HEK293 (cell line): ENCODE data around the gene MN1.

ENCODE experiments used
- CTCF ChIA-PET: fragments of 350-600 bp; formaldehyde crosslinking; extraction: SDS; loops from one replicate; lab custom pipeline; 2021; ENCODE audit warnings: antibody characterized with exemption; lab: Yijun Ruan, JAX
- POLR2A ChIA-PET: fragments of 300-600 bp; formaldehyde crosslinking; extraction: SDS; loops from one replicate; lab custom pipeline; 2020; ENCODE audit warnings: antibody characterized with exemption, inconsistent platforms; lab: Yijun Ruan, JAX
- H3K27ac ChIP-seq: fragments of 200-500 bp; sonication (Bioruptor generic); 2 replicates; pipeline ENCODE4 v1.5.1; 2014; ENCODE audit warnings: low read depth, low read length, control low read depth, inconsistent platforms; ENCODE audit errors: extremely low read depth
- H3K36me3 ChIP-seq, 2 experiments: fragments of 200-500 bp in 1 of 2; sonication (Bioruptor generic) in 1 of 2; 1 replicate in 1 of 2; 2 replicates in 1 of 2; pipeline ENCODE4 v1.5.1; 2014 to 2017; ENCODE audit warnings: inconsistent platforms in 2 of 2, low read length in 2 of 2; ENCODE audit not compliant: control insufficient read depth in 2 of 2, insufficient read depth in 1 of 2
- H3K4me1 ChIP-seq: fragments of 200-500 bp; sonication (Bioruptor generic); 2 replicates; pipeline ENCODE4 v1.5.1; 2014; ENCODE audit warnings: mild to moderate bottlenecking, low read length, inconsistent platforms; ENCODE audit not compliant: control insufficient read depth, insufficient read depth
- H3K4me3 ChIP-seq: 2 replicates; pipeline ENCODE4 v1.5.1; 2011; ENCODE audit warnings: low read depth, mild to moderate bottlenecking, control low read depth, low read length, moderate library complexity
- H3K9me3 ChIP-seq: fragments of 200-500 bp; sonication (Bioruptor generic); 2 replicates; pipeline ENCODE4 v1.5.1; 2014; ENCODE audit warnings: low read depth, low read length, inconsistent platforms; ENCODE audit not compliant: control insufficient read depth, insufficient read depth
- EGR2 ChIP-seq: fragments of 450-650 bp; formaldehyde crosslinking; IDR thresholded peaks from 2 replicates; pipeline ENCODE4 v1.5.1; 2016; ENCODE audit warnings: low read depth, missing biosample characterization, missing genetic modification characterization
- GLI2 ChIP-seq: fragments of 450-650 bp; formaldehyde crosslinking; IDR thresholded peaks from 2 replicates; pipeline ENCODE4; 2017; ENCODE audit warnings: missing biosample characterization, missing genetic modification characterization, low read depth, borderline replicate concordance
- GLIS1 ChIP-seq: fragments of 450-650 bp; formaldehyde crosslinking; IDR thresholded peaks from 2 replicates; pipeline ENCODE4 v1.5.1; 2016; ENCODE audit warnings: missing biosample characterization, missing genetic modification characterization
- GLIS2 ChIP-seq: fragments of 450-650 bp; formaldehyde crosslinking; IDR thresholded peaks from 2 replicates; pipeline ENCODE4 v1.5.1; 2016; ENCODE audit warnings: missing biosample characterization, missing genetic modification characterization
- SALL2 ChIP-seq: fragments of 450-650 bp; formaldehyde crosslinking; IDR thresholded peaks from 2 replicates; pipeline ENCODE4 v1.5.0; 2017; ENCODE audit warnings: missing biosample characterization, mild to moderate bottlenecking, missing genetic modification characterization, borderline replicate concordance
- ZBTB20 ChIP-seq: fragments of 450-650 bp; formaldehyde crosslinking; IDR thresholded peaks from 2 replicates; pipeline ENCODE4 v1.5.1; 2016; ENCODE audit warnings: missing biosample characterization, missing genetic modification characterization
- ZFP3 ChIP-seq: fragments of 450-650 bp; formaldehyde crosslinking; IDR thresholded peaks from 2 replicates; pipeline ENCODE4 v1.5.1; 2016; ENCODE audit warnings: low read depth, missing biosample characterization, missing genetic modification characterization
- ZNF155 ChIP-seq: fragments of 450-650 bp; formaldehyde crosslinking; IDR thresholded peaks from 2 replicates; pipeline ENCODE4 v1.5.1; 2016; ENCODE audit warnings: missing biosample characterization, missing genetic modification characterization
- ZNF174 ChIP-seq: fragments of 450-650 bp; formaldehyde crosslinking; IDR thresholded peaks from 2 replicates; pipeline ENCODE4 v1.5.0; 2017; ENCODE audit warnings: missing biosample characterization, mild to moderate bottlenecking, missing genetic modification characterization
- ZNF223 ChIP-seq: fragments of 450-650 bp; formaldehyde crosslinking; IDR thresholded peaks from 2 replicates; pipeline ENCODE4 v1.5.1; 2016; ENCODE audit warnings: missing biosample characterization, missing genetic modification characterization
- ZNF292 ChIP-seq: fragments of 450-650 bp; formaldehyde crosslinking; IDR thresholded peaks from 2 replicates; pipeline ENCODE4 v1.5.1; 2016; ENCODE audit warnings: low read depth, missing biosample characterization, missing genetic modification characterization, borderline replicate concordance
- ZNF558 ChIP-seq: fragments of 450-650 bp; formaldehyde crosslinking; IDR thresholded peaks from 2 replicates; pipeline ENCODE4 v1.5.1; 2016; ENCODE audit warnings: missing biosample characterization, missing genetic modification characterization
- ZNF560 ChIP-seq: fragments of 450-650 bp; formaldehyde crosslinking; IDR thresholded peaks from 2 replicates; pipeline ENCODE4 v1.5.1; 2017; ENCODE audit warnings: missing biosample characterization, missing genetic modification characterization, borderline replicate concordance
- ZNF571 ChIP-seq: fragments of 450-650 bp; formaldehyde crosslinking; IDR thresholded peaks from 2 replicates; pipeline ENCODE4 v1.5.0; 2017; ENCODE audit warnings: missing biosample characterization, missing genetic modification characterization
- ZNF623 ChIP-seq: fragments of 450-650 bp; formaldehyde crosslinking; IDR thresholded peaks from 2 replicates; pipeline ENCODE4 v1.5.1; 2016; ENCODE audit warnings: missing biosample characterization, missing genetic modification characterization
- ZNF660 ChIP-seq: fragments of 450-650 bp; IDR thresholded peaks from 2 replicates; pipeline ENCODE4 v1.5.1; 2018; ENCODE audit warnings: missing biosample characterization, mild to moderate bottlenecking, missing genetic modification characterization
- ZNF677 ChIP-seq: fragments of 450-650 bp; IDR thresholded peaks from 2 replicates; pipeline ENCODE4 v1.5.0; 2018; ENCODE audit warnings: missing biosample characterization, mild to moderate bottlenecking, missing genetic modification characterization, moderate library complexity
- ZNF777 ChIP-seq: fragments of 450-650 bp; formaldehyde crosslinking; IDR thresholded peaks from 2 replicates; pipeline ENCODE4 v1.5.1; 2017; ENCODE audit warnings: missing biosample characterization, missing genetic modification characterization, borderline replicate concordance
- TF ChIP-seq, protein P1 (sequence below): fragments of 450-650 bp; formaldehyde crosslinking; IDR thresholded peaks from 2 replicates; pipeline ENCODE4 v1.5.1; 2017; ENCODE audit warnings: missing biosample characterization, missing genetic modification characterization
- TF ChIP-seq, protein P2 (sequence below): fragments of 450-650 bp; formaldehyde crosslinking; IDR thresholded peaks from 2 replicates; pipeline ENCODE4 v1.5.1; 2017; ENCODE audit warnings: missing biosample characterization, missing genetic modification characterization
- TF ChIP-seq, protein P3 (sequence below): fragments of 450-650 bp; formaldehyde crosslinking; IDR thresholded peaks from 2 replicates; pipeline ENCODE4 v1.5.1; 2016; ENCODE audit warnings: missing biosample characterization, missing genetic modification characterization
- TF ChIP-seq, protein P4 (sequence below): fragments of 450-650 bp; formaldehyde crosslinking; IDR thresholded peaks from 2 replicates; pipeline ENCODE4 v1.5.1; 2016; ENCODE audit warnings: missing biosample characterization, missing genetic modification characterization
- TF ChIP-seq, protein P5 (sequence below): fragments of 450-650 bp; formaldehyde crosslinking; IDR thresholded peaks from 2 replicates; pipeline ENCODE4 v1.5.1; 2017; ENCODE audit warnings: missing biosample characterization, missing genetic modification characterization

The MN1 gene

DNA sequence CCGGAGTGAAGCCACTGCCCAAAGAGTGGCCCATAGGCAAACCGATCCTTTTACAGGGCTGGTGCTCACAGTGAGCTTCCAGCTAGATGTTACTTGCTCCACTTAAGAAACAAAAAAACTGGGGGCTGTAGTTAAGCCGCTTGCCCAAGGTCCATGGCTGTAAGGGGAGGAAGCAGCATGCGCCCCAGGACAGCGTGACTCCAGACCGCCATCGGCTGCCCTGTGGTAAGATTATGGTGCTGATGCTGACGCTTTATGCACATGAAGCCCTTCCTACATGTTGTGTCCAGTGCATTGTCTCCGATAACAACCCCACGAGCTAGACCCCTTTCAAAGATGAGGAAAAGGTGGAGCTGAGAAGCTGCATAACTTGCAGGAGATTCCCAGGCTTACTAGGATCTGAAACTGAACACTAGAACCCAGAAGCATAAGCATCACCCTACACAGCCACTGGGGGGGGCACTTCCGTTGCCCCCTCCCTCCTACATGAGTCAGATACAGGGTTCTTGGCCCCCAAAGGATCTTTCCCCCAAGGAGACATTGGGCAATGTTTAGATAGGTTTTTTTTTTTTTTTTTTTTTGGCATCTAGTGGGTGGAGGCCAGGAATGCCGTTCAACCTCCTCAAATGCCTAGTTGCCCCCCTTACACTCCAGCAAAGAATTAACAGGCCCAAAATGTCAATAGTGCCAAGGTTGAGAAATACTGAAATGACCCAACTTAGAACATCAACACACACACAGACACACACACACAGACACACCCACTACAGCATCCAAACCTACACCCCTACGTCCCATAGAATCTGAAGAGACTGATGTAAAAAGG lies 53.9 kb downstream of the MN1 start:
- H3K4me1 ChIP-seq, result peaks cover 19% of the 10 kb centered on the region

DNA sequence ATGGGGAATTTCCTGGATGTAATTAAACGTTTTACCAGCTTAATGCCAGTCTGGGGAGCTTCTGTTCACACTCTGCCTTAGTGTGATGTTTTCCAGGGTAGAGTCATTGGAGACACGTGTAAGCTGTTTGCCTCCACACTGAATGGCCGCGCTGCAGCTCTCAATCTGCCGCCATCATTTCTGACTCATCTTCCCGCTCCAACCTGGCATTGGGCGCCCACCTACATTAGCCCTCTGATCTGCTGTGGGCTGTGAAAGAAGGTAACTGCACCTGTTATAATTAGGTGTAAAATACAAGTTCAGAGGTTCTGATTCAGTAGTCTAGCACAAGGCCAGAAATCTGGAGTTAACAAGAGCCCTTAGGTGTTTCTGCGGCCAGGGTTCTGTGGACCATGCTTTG lies 54.6 kb downstream of the MN1 start:
- H3K4me3 ChIP-seq, result no peak overlapping the region
- H3K36me3 ChIP-seq, result no peaks in the 10 kb centered on the region
- no peak for TF ChIP-seq ZFP3 (tag by site-specific recombination)
- no peak for TF ChIP-seq ZNF571
- TF ChIP-seq, protein P1, sequence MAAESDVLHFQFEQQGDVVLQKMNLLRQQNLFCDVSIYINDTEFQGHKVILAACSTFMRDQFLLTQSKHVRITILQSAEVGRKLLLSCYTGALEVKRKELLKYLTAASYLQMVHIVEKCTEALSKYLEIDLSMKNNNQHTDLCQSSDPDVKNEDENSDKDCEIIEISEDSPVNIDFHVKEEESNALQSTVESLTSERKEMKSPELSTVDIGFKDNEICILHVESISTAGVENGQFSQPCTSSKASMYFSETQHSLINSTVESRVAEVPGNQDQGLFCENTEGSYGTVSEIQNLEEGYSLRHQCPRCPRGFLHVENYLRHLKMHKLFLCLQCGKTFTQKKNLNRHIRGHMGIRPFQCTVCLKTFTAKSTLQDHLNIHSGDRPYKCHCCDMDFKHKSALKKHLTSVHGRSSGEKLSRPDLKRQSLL (tag by site-specific recombination), result no peak
- TF ChIP-seq, protein P2, sequence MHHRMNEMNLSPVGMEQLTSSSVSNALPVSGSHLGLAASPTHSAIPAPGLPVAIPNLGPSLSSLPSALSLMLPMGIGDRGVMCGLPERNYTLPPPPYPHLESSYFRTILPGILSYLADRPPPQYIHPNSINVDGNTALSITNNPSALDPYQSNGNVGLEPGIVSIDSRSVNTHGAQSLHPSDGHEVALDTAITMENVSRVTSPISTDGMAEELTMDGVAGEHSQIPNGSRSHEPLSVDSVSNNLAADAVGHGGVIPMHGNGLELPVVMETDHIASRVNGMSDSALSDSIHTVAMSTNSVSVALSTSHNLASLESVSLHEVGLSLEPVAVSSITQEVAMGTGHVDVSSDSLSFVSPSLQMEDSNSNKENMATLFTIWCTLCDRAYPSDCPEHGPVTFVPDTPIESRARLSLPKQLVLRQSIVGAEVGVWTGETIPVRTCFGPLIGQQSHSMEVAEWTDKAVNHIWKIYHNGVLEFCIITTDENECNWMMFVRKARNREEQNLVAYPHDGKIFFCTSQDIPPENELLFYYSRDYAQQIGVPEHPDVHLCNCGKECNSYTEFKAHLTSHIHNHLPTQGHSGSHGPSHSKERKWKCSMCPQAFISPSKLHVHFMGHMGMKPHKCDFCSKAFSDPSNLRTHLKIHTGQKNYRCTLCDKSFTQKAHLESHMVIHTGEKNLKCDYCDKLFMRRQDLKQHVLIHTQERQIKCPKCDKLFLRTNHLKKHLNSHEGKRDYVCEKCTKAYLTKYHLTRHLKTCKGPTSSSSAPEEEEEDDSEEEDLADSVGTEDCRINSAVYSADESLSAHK, result no peak
- TF ChIP-seq ZNF660 (tag by site-specific recombination), result no peak
- POLR2A ChIA-PET, result no interaction called here
- no peaks in the 10 kb centered on the region for H3K9me3 ChIP-seq
- CTCF ChIA-PET, result interaction anchor here (0.6 kb wide), 1 partner anchor 990 kb away, joined by 3 read pairs; no protein-coding TSS in a partner anchor
- peaks cover 19% of the 10 kb centered on the region for H3K4me1 ChIP-seq
- H3K27ac ChIP-seq, result no peak overlapping the region

More for the DNA sequence above, 53.9 kb downstream of the MN1 start:
- no peaks in the 10 kb centered on the region for H3K36me3 ChIP-seq
- H3K4me3 ChIP-seq, result no peak overlapping the region
- ChIA-PET POLR2A (interaction anchor here (0.7 kb wide), 1 partner anchor 36 kb away, joined by 7 read pairs; no protein-coding TSS in a partner anchor), CTCF (interaction anchor here (0.6 to 0.8 kb wide), 4 partner anchors 11 to 185 kb away, joined by 3 read pairs; no protein-coding TSS in a partner anchor)
- TF ChIP-seq GLIS1 (tag by site-specific recombination), result peak; percentile 7; the same call in 1 of the 2 replicates
- TF ChIP-seq ZBTB20, result no peak
- TF ChIP-seq ZNF623, result no peak
- no peak for TF ChIP-seq ZNF223 (tag by site-specific recombination)
- no peak for TF ChIP-seq ZNF155 (tag by site-specific recombination)
- TF ChIP-seq GLI2 (tag by site-specific recombination), result no peak
- TF ChIP-seq GLIS2 (tag by site-specific recombination), result 0 out of 2 replicates have a peak, but pooled peaks have one; percentile 18
- TF ChIP-seq, protein P3, sequence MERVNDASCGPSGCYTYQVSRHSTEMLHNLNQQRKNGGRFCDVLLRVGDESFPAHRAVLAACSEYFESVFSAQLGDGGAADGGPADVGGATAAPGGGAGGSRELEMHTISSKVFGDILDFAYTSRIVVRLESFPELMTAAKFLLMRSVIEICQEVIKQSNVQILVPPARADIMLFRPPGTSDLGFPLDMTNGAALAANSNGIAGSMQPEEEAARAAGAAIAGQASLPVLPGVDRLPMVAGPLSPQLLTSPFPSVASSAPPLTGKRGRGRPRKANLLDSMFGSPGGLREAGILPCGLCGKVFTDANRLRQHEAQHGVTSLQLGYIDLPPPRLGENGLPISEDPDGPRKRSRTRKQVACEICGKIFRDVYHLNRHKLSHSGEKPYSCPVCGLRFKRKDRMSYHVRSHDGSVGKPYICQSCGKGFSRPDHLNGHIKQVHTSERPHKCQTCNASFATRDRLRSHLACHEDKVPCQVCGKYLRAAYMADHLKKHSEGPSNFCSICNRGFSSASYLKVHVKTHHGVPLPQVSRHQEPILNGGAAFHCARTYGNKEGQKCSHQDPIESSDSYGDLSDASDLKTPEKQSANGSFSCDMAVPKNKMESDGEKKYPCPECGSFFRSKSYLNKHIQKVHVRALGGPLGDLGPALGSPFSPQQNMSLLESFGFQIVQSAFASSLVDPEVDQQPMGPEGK (tag by site-specific recombination), result peak; percentile 40; the same call in 1 of the 2 replicates
- TF ChIP-seq, protein P4, sequence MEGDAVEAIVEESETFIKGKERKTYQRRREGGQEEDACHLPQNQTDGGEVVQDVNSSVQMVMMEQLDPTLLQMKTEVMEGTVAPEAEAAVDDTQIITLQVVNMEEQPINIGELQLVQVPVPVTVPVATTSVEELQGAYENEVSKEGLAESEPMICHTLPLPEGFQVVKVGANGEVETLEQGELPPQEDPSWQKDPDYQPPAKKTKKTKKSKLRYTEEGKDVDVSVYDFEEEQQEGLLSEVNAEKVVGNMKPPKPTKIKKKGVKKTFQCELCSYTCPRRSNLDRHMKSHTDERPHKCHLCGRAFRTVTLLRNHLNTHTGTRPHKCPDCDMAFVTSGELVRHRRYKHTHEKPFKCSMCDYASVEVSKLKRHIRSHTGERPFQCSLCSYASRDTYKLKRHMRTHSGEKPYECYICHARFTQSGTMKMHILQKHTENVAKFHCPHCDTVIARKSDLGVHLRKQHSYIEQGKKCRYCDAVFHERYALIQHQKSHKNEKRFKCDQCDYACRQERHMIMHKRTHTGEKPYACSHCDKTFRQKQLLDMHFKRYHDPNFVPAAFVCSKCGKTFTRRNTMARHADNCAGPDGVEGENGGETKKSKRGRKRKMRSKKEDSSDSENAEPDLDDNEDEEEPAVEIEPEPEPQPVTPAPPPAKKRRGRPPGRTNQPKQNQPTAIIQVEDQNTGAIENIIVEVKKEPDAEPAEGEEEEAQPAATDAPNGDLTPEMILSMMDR (tag by site-specific recombination), result peak; percentile 33; the same call in 1 of the 2 replicates
- TF ChIP-seq EGR2 (tag by site-specific recombination), result peak; percentile 7; the same call in 1 of the 2 replicates
- TF ChIP-seq SALL2 (tag by site-specific recombination), result no peak
- TF ChIP-seq ZNF558, result no peak
- TF ChIP-seq ZNF174 (tag by site-specific recombination), result no peak
- no peak for TF ChIP-seq ZNF560 (tag by site-specific recombination)
- TF ChIP-seq ZNF292, result no peak
- TF ChIP-seq, protein P5, sequence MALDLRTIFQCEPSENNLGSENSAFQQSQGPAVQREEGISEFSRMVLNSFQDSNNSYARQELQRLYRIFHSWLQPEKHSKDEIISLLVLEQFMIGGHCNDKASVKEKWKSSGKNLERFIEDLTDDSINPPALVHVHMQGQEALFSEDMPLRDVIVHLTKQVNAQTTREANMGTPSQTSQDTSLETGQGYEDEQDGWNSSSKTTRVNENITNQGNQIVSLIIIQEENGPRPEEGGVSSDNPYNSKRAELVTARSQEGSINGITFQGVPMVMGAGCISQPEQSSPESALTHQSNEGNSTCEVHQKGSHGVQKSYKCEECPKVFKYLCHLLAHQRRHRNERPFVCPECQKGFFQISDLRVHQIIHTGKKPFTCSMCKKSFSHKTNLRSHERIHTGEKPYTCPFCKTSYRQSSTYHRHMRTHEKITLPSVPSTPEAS, result no peak
- no peak for TF ChIP-seq ZNF677 (tag by site-specific recombination)
- TF ChIP-seq ZNF777 (tag by site-specific recombination), result no peak
- H3K27ac ChIP-seq, result 0 out of 2 replicates have a peak overlapping the region, but pooled peaks have one; percentile 17
- no peaks in the 10 kb centered on the region for H3K9me3 ChIP-seq
